Transverse colon (tissue), 4 donors: ENCODE data around the gene ARHGAP33. TPM values are rescaled to one million over a fixed set of nuclear protein-coding genes. Genes with fewer than 3 reads are reported as not detected.
"Not testable (repeated sequence)": the region's sequence is repeated elsewhere in the genome, so short reads cannot be mapped to it uniquely, and the experiment has no call there.

Experiments used
- DNase-seq: peaks from one replicate; pipeline ENCODE4 v3.0.0-alpha.2; 2019
- H3K27ac ChIP-seq, 4 donors: fragments of 200-600 bp; sonication (generic); 2 replicates each; pipeline ENCODE4 v1.5.1; 2016 to 2018; ENCODE audit warnings: inconsistent platforms in 4 of 4
- H3K27me3 ChIP-seq: fragments of 200-600 bp; sonication (generic); 2 replicates; pipeline ENCODE4 v1.5.1; 2017; ENCODE audit warnings: inconsistent platforms
- H3K36me3 ChIP-seq, 4 donors: fragments of 200-600 bp; sonication (generic); 2 replicates each; pipeline ENCODE4 v1.5.1; 2017 to 2019; ENCODE audit warnings: inconsistent platforms in 4 of 4
- H3K4me1 ChIP-seq, 4 donors: fragments of 200-600 bp; sonication (generic); 2 replicates each; pipeline ENCODE4 v1.5.1; 2017 to 2020; ENCODE audit warnings: inconsistent platforms in 4 of 4
- H3K4me3 ChIP-seq, 4 donors: fragments of 200-600 bp; sonication (generic); 1 replicate in 1 of 4; 2 replicates in 3 of 4; pipeline versions ENCODE4 v1.5.1 to v1.6.1; 2017 to 2019; ENCODE audit warnings: inconsistent platforms in 4 of 4
- H3K9me3 ChIP-seq, 2 donors: fragments of 200-600 bp; sonication (generic); 2 replicates each; pipeline ENCODE4 v1.5.1; 2017 to 2019; ENCODE audit warnings: inconsistent platforms in 2 of 2
- CTCF ChIP-seq, 5 experiments: fragments of 200-600 bp in 3 of 5; fragments of 450-650 bp in 2 of 5; sonication (generic) in 3 of 5; IDR thresholded peaks; 1 replicate in 2 of 5; 2 replicates in 3 of 5; pipeline ENCODE4 v1.5.1; 2016 to 2017; ENCODE audit warnings: antibody characterized with exemption in 5 of 5, inconsistent platforms in 3 of 5, mild to moderate bottlenecking in 2 of 5, moderate library complexity in 1 of 5
- EP300 ChIP-seq: sonication (generic); formaldehyde crosslinking; IDR thresholded peaks from one replicate; pipeline ENCODE4 v1.6.1; 2017; ENCODE audit warnings: antibody characterized with exemption, low read depth
- POLR2A ChIP-seq: fragments of 450-650 bp; IDR thresholded peaks from one replicate; pipeline ENCODE4 v1.6.1; 2016; ENCODE audit warnings: antibody characterized with exemption, mild to moderate bottlenecking, moderate library complexity
- POLR2AphosphoS5 ChIP-seq, 3 donors: sonication (generic); formaldehyde crosslinking; IDR thresholded peaks; one replicate each; pipeline ENCODE4 v1.6.1; 2016; ENCODE audit warnings: antibody characterized with exemption in 3 of 3
- WGBS, 2 donors: methylation state at CpG; one replicate each; pipeline ENCODE4 v1.1.5; 2018; ENCODE audit warnings: low coverage in 1 of 2; 5-methylcytosine and 5-hydroxymethylcytosine counted together
- in situ Hi-C, 4 donors: fragments of 200-750 bp; cut with MboI; loops; one replicate each; pipeline versions ENCODE4 v1.15.0 to v1.15.1; 2017; ENCODE audit warnings: low sequenced_read_pairs in 3 of 4, low pct_ligation_motif_present in 1 of 4, low pct_unique_long_range_greater_than_20kb in 1 of 4
- intact Hi-C: fragments of 100-400 bp; cut with DNase I; formaldehyde crosslinking; loops from one replicate; pipeline ENCODE4 v1.15.1; 2023; ENCODE audit warnings: low total_unique reads
- total RNA-seq, 4 donors: library from RNA; depleted of rRNA; stranded (reverse); fragments of >200 nt; gene quantifications; one replicate each; pipeline ENCODE4 v1.1.0, GENCODE V29; 2016

The ARHGAP33 gene
- total RNA-seq, 4 donors from 2014 or later: 6.7 to 70.3 (median 17.2) TPM

GRCh38 chr19:35793381-35794165, 18.2 kb downstream of the ARHGAP33 start:
- in situ Hi-C loops: no loop called here
- 67 to 78% methylated on average over 4 to 7 of the region's 7 CpGs for WGBS, 2 donors
- Histone ChIP-seq H3K4me3 (no peak overlapping the region), H3K4me1 (no peaks in the 10 kb centered on the region), H3K9me3 (no peaks in the 10 kb centered on the region), H3K27me3 (peaks cover 28% of the 10 kb centered on the region), H3K27ac (no peak overlapping the region), H3K36me3 (no peaks in the 10 kb centered on the region)
- TF ChIP-seq EP300: no peak
- TF ChIP-seq CTCF (IDR thresholded peaks at IDR 0.05): no peak
- TF ChIP-seq POLR2A: no peak
- no peak for TF ChIP-seq POLR2AphosphoS5 (IDR thresholded peaks at IDR 0.05)
- no peak for DNase-seq
- intact Hi-C loops: no loop called here

- peaks cover 36% of the 10 kb centered on the region for H3K27me3 ChIP-seq
- in situ Hi-C loops, H3K4me1 ChIP-seq, H3K36me3 ChIP-seq, intact Hi-C loops, H3K9me3 ChIP-seq, DNase-seq, H3K27ac ChIP-seq, H3K4me3 ChIP-seq: not testable (repeated sequence)
- 86% methylated on average over 1 of the region's 1 CpG; no CpG with 5 or more reads in 1 of the 2 donors for WGBS, 2 donors
Observed at GRCh38 chr19:35795564-35795963, 20.2 kb downstream of the ARHGAP33 start.

GRCh38 chr19:35796645-35797542, 21.5 kb downstream of the ARHGAP33 start:
- no peak for TF ChIP-seq POLR2AphosphoS5 (IDR thresholded peaks at IDR 0.05)
- no peak for TF ChIP-seq CTCF (IDR thresholded peaks at IDR 0.05)
- TF ChIP-seq EP300: no peak
- no peak for TF ChIP-seq POLR2A
- no peaks in the 10 kb centered on the region for H3K4me1 ChIP-seq
- H3K27me3 ChIP-seq: peaks cover 36% of the 10 kb centered on the region
- in situ Hi-C loops (no loop called here), intact Hi-C loops (no loop called here)
- H3K27ac ChIP-seq: no peak overlapping the region
- no peak for DNase-seq
- WGBS, 2 donors: 29 to 41% methylated on average over 18 to 38 of the region's 39 CpGs
- H3K9me3 ChIP-seq: no peaks in the 10 kb centered on the region
- no peak overlapping the region for H3K4me3 ChIP-seq
- H3K36me3 ChIP-seq: no peaks in the 10 kb centered on the region

- Histone ChIP-seq H3K36me3 (no peaks in the 10 kb centered on the region), H3K27ac (no peak overlapping the region), H3K4me3 (no peak overlapping the region), H3K9me3 (no peaks in the 10 kb centered on the region), H3K4me1 (no peaks in the 10 kb centered on the region), H3K27me3 (peaks cover 36% of the 10 kb centered on the region)
- 19% methylated on average over 14 of the region's 15 CpGs; no CpG with 5 or more reads in 1 of the 2 donors for WGBS, 2 donors
- intact Hi-C loops (no loop called here), in situ Hi-C loops (no loop called here)
- TF ChIP-seq CTCF (IDR thresholded peaks at IDR 0.05) (no peak), POLR2AphosphoS5 (IDR thresholded peaks at IDR 0.05) (no peak), POLR2A (no peak), EP300 (no peak)
- no peak for DNase-seq
Observed at GRCh38 chr19:35797663-35798062, 22.3 kb downstream of the ARHGAP33 start.
